ENCODE measurements around the gene PANK1. TPM values are rescaled to one million over a fixed set of nuclear protein-coding genes. Genes with fewer than 3 reads are reported as not detected.
A peak's percentile ranks its signal among the peaks of the same experiment; 100 is the strongest.

PANK1 gene
- total RNA-seq, 2 experiments from 2014 or later, result 2.1 to 2.5 TPM

DNA sequence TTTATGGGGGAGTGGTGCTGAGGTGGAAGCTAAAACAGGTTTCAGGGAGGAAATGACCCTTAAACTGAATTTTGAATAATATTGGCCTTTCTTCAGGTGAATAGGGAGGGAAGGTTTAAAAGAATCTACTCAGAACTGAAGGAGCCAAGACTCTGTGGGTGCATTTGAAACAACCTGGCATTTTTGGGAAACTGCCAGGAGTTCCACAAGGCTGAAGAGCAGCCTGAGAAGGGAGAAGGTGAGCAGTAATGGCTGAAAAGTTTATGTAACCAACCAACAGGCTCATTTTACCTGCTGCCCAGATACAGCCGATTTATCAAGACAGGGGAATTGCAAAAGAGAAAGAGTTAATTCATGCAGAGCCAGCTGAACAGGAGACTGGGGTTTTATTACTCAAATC is 4.0 kb upstream of the PANK1 start:
- H3K27me3 Mint-ChIP-seq, result no peaks in the 10 kb centered on the region
- ChIA-PET POLR2A (no interaction called here), CTCF (no interaction called here)
- no peaks in the 10 kb centered on the region for H3K9me3 Mint-ChIP-seq
- H3K4me1 Mint-ChIP-seq (ENCODE audit: low read depth), result peaks cover 7% of the 10 kb centered on the region
- no peaks in the 10 kb centered on the region for H3K36me3 Mint-ChIP-seq
- DNase-seq, result no peak
- H3K27ac Mint-ChIP-seq, result no peak overlapping the region
- no peak overlapping the region for H3K4me3 Mint-ChIP-seq
- intact Hi-C loops (cut with micrococcal nuclease), result no loop called here

GRCh38 chr10:89648074-89648473 is 3.0 kb upstream of the PANK1 start:
- intact Hi-C loops (cut with micrococcal nuclease), result no loop called here
- POLR2A ChIA-PET, result no interaction called here

GRCh38 chr10:89646889-89647657 is 2.0 kb upstream of the PANK1 start:
- Mint-ChIP-seq H3K27ac (no peak overlapping the region), H3K4me1 (ENCODE audit: low read depth) (peaks cover 7% of the 10 kb centered on the region), H3K36me3 (no peaks in the 10 kb centered on the region), H3K27me3 (no peaks in the 10 kb centered on the region), H3K9me3 (no peaks in the 10 kb centered on the region), H3K4me3 (no peak overlapping the region)
- ChIA-PET CTCF (no interaction called here), POLR2A (interaction anchor here (1.4 kb wide), 1 partner anchor 54 kb away, joined by 4 read pairs; the partner anchor contains the start of gene KIF20B)
- no peak for DNase-seq
- intact Hi-C loops (cut with micrococcal nuclease), result no loop called here

More at GRCh38 chr10:89648074-89648473, 3.0 kb upstream of the PANK1 start:
- Mint-ChIP-seq H3K27ac (no peak overlapping the region), H3K36me3 (no peaks in the 10 kb centered on the region), H3K4me1 (ENCODE audit: low read depth) (peaks cover 7% of the 10 kb centered on the region), H3K27me3 (no peaks in the 10 kb centered on the region), H3K9me3 (no peaks in the 10 kb centered on the region), H3K4me3 (no peak overlapping the region)
- DNase-seq, result no peak
- CTCF ChIA-PET, result no interaction called here

- H3K4me3 Mint-ChIP-seq, result no peak overlapping the region
- H3K9me3 Mint-ChIP-seq, result no peaks in the 10 kb centered on the region
- no peak for DNase-seq
- H3K36me3 Mint-ChIP-seq, result no peaks in the 10 kb centered on the region
- H3K27me3 Mint-ChIP-seq, result no peaks in the 10 kb centered on the region
- CTCF ChIA-PET, result no interaction called here
- intact Hi-C loops (cut with micrococcal nuclease), result loop anchor here (1.0 to 2.0 kb wide), 5 partner anchors 35 to 393 kb away; partner anchors contain the start of genes IFIT5 and KIF20B
- H3K27ac Mint-ChIP-seq, result peak overlapping the region; percentile 59
- POLR2A ChIA-PET, result interaction anchor here (1.4 kb wide), 1 partner anchor 56 kb away, joined by 4 read pairs; the partner anchor contains the start of gene KIF20B
- peaks cover 7% of the 10 kb centered on the region for H3K4me1 Mint-ChIP-seq (ENCODE audit: low read depth)
Measured at GRCh38 chr10:89645742-89646172, 715 bp upstream of the PANK1 start.

GRCh38 chr10:89644691-89644966 is 413 bp downstream of the PANK1 start:
- Mint-ChIP-seq H3K4me1 (ENCODE audit: low read depth) (peaks cover 7% of the 10 kb centered on the region), H3K27ac (no peak overlapping the region), H3K4me3 (no peak overlapping the region), H3K36me3 (no peaks in the 10 kb centered on the region), H3K9me3 (no peaks in the 10 kb centered on the region), H3K27me3 (no peaks in the 10 kb centered on the region)
- no peak for DNase-seq
- POLR2A ChIA-PET, result interaction anchor here (1.8 kb wide), 1 partner anchor 57 kb away, joined by 16 read pairs; the partner anchor contains the start of gene KIF20B
- intact Hi-C loops (cut with micrococcal nuclease), result loop anchor here (2.0 to 5.0 kb wide), 4 partner anchors 34 to 1228 kb away; partner anchors contain the start of genes IFIT5 and RPP30
- CTCF ChIA-PET, result interaction anchor here (2.1 kb wide), 1 partner anchor 57 kb away, joined by 9 read pairs; the partner anchor contains the start of gene KIF20B

DNA sequence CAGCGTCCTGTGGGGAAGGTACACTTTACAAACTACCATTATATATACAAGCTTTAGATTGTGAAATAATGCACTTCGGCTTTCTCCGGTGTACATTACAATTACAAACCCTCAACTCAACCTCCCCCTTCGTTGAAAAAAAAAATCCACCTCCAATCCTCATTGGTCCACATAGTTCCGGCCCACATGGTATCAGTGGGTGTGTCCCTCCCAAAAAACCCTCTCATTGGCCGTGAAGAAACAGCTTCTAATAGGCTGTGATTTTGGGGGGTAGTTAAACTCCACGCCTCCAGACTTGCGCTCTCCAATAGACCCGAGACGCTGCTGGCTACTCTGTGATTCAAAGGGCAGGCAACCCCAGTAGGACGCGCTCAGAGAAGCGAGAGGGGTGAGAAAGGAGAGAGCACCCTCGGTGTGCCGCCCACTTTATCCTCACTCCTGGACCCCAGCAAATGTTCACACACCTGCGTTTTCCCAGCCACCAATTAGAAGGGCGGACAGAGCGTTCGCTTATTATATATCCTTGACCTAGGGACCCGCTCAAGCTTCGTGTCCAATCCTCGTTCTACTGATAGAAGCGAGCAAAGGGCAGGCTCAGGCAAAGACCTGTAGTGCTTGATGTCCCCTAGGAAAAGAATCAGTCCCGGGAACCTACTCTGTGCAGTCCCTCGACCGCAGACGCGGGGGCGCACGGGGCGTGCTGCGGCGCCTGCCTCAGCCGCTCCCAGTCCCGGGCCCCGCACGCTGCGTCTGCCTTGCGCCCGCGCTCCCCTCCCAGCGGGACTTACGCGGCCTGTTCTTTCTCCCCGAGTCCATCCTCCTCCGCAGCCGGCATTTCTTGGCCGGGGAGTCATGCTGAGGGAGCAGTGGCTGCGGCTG is 991 bp downstream of the PANK1 start:
- H3K9me3 Mint-ChIP-seq, result no peaks in the 10 kb centered on the region
- H3K27me3 Mint-ChIP-seq, result no peaks in the 10 kb centered on the region
- ChIA-PET CTCF (interaction anchor here (2.1 kb wide), 1 partner anchor 57 kb away, joined by 9 read pairs; the partner anchor contains the start of gene KIF20B), POLR2A (interaction anchor here (1.1 to 1.8 kb wide), 2 partner anchors 34 to 57 kb away, joined by 4 to 16 read pairs; partner anchors contain the start of gene KIF20B)
- no peak overlapping the region for H3K4me3 Mint-ChIP-seq
- DNase-seq, result peak; percentile 81
- H3K27ac Mint-ChIP-seq, result no peak overlapping the region
- H3K36me3 Mint-ChIP-seq, result no peaks in the 10 kb centered on the region
- intact Hi-C loops (cut with micrococcal nuclease), result loop anchor here (2.0 to 5.0 kb wide), 4 partner anchors 33 to 1228 kb away; partner anchors contain the start of genes IFIT5 and RPP30
- H3K4me1 Mint-ChIP-seq (ENCODE audit: low read depth), result peaks cover 7% of the 10 kb centered on the region

DNA sequence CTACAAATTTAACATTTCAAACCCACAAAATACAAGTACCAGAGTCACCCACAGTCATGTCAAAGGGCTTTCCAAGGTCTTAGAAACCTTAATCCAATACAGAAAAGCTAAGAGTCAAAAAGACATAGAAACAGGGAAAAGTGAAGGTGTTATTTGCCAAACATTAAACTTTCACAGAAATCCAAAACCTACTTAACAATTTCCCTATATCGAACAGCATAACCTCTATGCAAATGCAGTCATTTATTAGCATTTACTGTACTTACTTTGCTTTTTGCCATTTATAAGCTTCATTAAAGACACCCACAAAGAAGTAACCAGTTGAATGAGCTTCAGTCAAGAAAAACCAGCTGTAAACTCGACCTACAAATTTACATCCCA is 1.6 kb downstream of the PANK1 start:
- Mint-ChIP-seq H3K27me3 (no peaks in the 10 kb centered on the region), H3K4me1 (ENCODE audit: low read depth) (peaks cover 7% of the 10 kb centered on the region), H3K9me3 (no peaks in the 10 kb centered on the region), H3K36me3 (no peaks in the 10 kb centered on the region), H3K27ac (no peak overlapping the region), H3K4me3 (no peak overlapping the region)
- intact Hi-C loops (cut with micrococcal nuclease), result loop anchor here (5.0 kb wide), 1 partner anchor 1229 kb away; the partner anchor contains the start of gene RPP30
- no peak for DNase-seq
- CTCF ChIA-PET, result interaction anchor here (2.1 kb wide), 1 partner anchor 58 kb away, joined by 9 read pairs; the partner anchor contains the start of gene KIF20B
- POLR2A ChIA-PET, result interaction anchor here (1.1 to 1.8 kb wide), 2 partner anchors 34 to 58 kb away, joined by 4 to 16 read pairs; partner anchors contain the start of gene KIF20B

- no peak overlapping the region for H3K27ac Mint-ChIP-seq
- peaks cover 7% of the 10 kb centered on the region for H3K4me1 Mint-ChIP-seq (ENCODE audit: low read depth)
- DNase-seq, result no peak
- POLR2A ChIA-PET, result no interaction called here
- intact Hi-C loops (cut with micrococcal nuclease), result loop anchor here (5.0 kb wide), 1 partner anchor 1230 kb away; the partner anchor contains the start of gene RPP30
- H3K27me3 Mint-ChIP-seq, result no peaks in the 10 kb centered on the region
- no peak overlapping the region for H3K4me3 Mint-ChIP-seq
- no peaks in the 10 kb centered on the region for H3K9me3 Mint-ChIP-seq
- no peaks in the 10 kb centered on the region for H3K36me3 Mint-ChIP-seq
- CTCF ChIA-PET, result no interaction called here
Measured at GRCh38 chr10:89642193-89642592, 2.8 kb downstream of the PANK1 start.

- no peaks in the 10 kb centered on the region for H3K9me3 Mint-ChIP-seq
- DNase-seq, result no peak
- POLR2A ChIA-PET, result no interaction called here
- H3K4me3 Mint-ChIP-seq, result no peak overlapping the region
- H3K36me3 Mint-ChIP-seq, result no peaks in the 10 kb centered on the region
- peaks cover 2% of the 10 kb centered on the region for H3K4me1 Mint-ChIP-seq (ENCODE audit: low read depth)
- H3K27me3 Mint-ChIP-seq, result no peaks in the 10 kb centered on the region
- no peak overlapping the region for H3K27ac Mint-ChIP-seq
- intact Hi-C loops (cut with micrococcal nuclease), result loop anchor here (5.0 kb wide), 1 partner anchor 1232 kb away; the partner anchor contains the start of gene RPP30
- CTCF ChIA-PET, result no interaction called here
Measured at GRCh38 chr10:89640241-89640640, 4.8 kb downstream of the PANK1 start.

GRCh38 chr10:89639326-89639725 is 5.7 kb downstream of the PANK1 start:
- no peaks in the 10 kb centered on the region for H3K9me3 Mint-ChIP-seq
- no peak for DNase-seq
- H3K27me3 Mint-ChIP-seq, result no peaks in the 10 kb centered on the region
- no peaks in the 10 kb centered on the region for H3K4me1 Mint-ChIP-seq (ENCODE audit: low read depth)
- no peaks in the 10 kb centered on the region for H3K36me3 Mint-ChIP-seq
- ChIA-PET POLR2A (no interaction called here), CTCF (no interaction called here)
- no peak overlapping the region for H3K4me3 Mint-ChIP-seq
- intact Hi-C loops (cut with micrococcal nuclease), result no loop called here
- H3K27ac Mint-ChIP-seq, result no peak overlapping the region

DNA sequence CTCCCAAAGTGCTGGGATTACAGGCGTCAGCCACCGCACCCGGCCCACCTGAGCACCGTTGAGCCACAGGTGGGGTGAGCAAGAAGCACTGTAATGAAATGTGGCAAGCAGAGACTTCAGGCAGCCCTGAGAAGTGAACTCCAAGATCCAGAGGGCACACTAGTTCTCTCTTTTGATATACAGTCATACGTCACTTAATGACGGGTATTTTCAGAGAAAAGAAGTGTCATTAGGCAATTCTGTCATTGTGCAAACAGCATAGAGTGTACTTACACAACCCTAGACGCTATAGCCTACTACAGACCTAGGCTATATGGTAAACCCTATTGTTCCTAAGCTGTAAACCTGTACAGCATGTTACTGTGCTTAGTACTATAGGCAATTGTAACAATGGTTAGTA is 7.9 kb downstream of the PANK1 start:
- H3K36me3 Mint-ChIP-seq, result peaks cover 5% of the 10 kb centered on the region
- intact Hi-C loops (cut with micrococcal nuclease), result no loop called here
- ChIA-PET CTCF (no interaction called here), POLR2A (no interaction called here)
- H3K4me3 Mint-ChIP-seq, result no peak overlapping the region
- H3K27ac Mint-ChIP-seq, result no peak overlapping the region
- DNase-seq, result no peak
- H3K27me3 Mint-ChIP-seq, result no peaks in the 10 kb centered on the region
- no peaks in the 10 kb centered on the region for H3K9me3 Mint-ChIP-seq
- H3K4me1 Mint-ChIP-seq (ENCODE audit: low read depth), result no peaks in the 10 kb centered on the region

GRCh38 chr10:89634637-89635036 is 10.4 kb downstream of the PANK1 start:
- Mint-ChIP-seq H3K36me3 (peaks cover 5% of the 10 kb centered on the region), H3K4me3 (no peak overlapping the region), H3K9me3 (no peaks in the 10 kb centered on the region), H3K27me3 (no peaks in the 10 kb centered on the region), H3K27ac (no peak overlapping the region), H3K4me1 (ENCODE audit: low read depth) (no peaks in the 10 kb centered on the region)
- ChIA-PET POLR2A (no interaction called here), CTCF (no interaction called here)
- intact Hi-C loops (cut with micrococcal nuclease), result no loop called here
- no peak for DNase-seq

All from activated CD4-positive, alpha-beta memory T cell treated with anti-CD3 and anti-CD28 coated beads for 36 hours (primary cell).